ENCODE data around the gene PPP6R3.

DNA sequence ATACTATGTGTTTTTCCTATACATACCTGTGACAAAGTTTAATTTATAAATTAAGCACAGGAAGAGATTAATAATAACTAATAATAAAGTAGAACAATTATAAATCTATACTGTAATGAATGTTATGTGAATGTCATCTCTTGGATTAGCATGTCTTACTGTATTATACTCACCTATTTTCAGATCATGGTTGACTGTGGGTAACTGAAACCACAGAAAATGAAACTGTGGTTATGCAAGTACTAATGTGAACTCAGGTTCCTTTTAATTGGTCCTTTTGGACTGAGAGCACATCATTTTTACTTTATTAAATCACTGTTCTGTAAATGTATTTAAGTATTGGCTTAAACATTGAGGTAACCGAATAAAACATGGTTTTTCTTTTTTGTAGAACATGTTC is 108.8 kb downstream of the PPP6R3 start:
- TF ChIP-seq ARNTL (CRISPR knock-in tag; IDR thresholded peaks at IDR 0.05; ENCODE audit: borderline replicate concordance, low read depth): no peak
- no peak for TF ChIP-seq ZNF70 (CRISPR knock-in tag; IDR thresholded peaks at IDR 0.05)
- TF ChIP-seq ZFP30 (CRISPR knock-in tag; IDR thresholded peaks at IDR 0.05): no peak
- TF ChIP-seq TCF4 (CRISPR knock-in tag; IDR thresholded peaks at IDR 0.05; ENCODE audit: borderline replicate concordance): no peak
- TF ChIP-seq RARB (CRISPR knock-in tag; IDR thresholded peaks at IDR 0.05): no peak
- TF ChIP-seq, protein P1, sequence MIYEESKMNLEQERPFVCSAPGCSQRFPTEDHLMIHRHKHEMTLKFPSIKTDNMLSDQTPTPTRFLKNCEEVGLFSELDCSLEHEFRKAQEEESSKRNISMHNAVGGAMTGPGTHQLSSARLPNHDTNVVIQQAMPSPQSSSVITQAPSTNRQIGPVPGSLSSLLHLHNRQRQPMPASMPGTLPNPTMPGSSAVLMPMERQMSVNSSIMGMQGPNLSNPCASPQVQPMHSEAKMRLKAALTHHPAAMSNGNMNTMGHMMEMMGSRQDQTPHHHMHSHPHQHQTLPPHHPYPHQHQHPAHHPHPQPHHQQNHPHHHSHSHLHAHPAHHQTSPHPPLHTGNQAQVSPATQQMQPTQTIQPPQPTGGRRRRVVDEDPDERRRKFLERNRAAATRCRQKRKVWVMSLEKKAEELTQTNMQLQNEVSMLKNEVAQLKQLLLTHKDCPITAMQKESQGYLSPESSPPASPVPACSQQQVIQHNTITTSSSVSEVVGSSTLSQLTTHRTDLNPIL (CRISPR knock-in tag; IDR thresholded peaks at IDR 0.05; ENCODE audit: low read depth): no peak
